K562 (cell line): ENCODE data around the gene PDZK1IP1. TPM values are rescaled to one million over a fixed set of nuclear protein-coding genes. Genes with fewer than 3 reads are reported as not detected.

Experiments
- CBFA2T3 ChIP-seq: fragments of 450-650 bp; IDR thresholded peaks from 2 replicates; pipeline ENCODE4 v1.6.1; 2017
- KLF10 ChIP-seq: fragments of 250-450 bp; sonication (Bioruptor Pico); IDR thresholded peaks from 2 replicates; pipeline ENCODE4 v1.6.1; 2021; ENCODE audit warnings: matching md5 sums
- LCOR ChIP-seq: sonication (generic); formaldehyde crosslinking; IDR thresholded peaks from 2 replicates; pipeline ENCODE4 v1.8.0; 2022; ENCODE audit warnings: mild to moderate bottlenecking, missing genetic modification reagents
- TCF7 ChIP-seq: sonication (generic); IDR thresholded peaks from 2 replicates; pipeline ENCODE4 v1.6.1; 2016; ENCODE audit warnings: antibody characterized with exemption, borderline replicate concordance
- TRIM24 ChIP-seq, 2 experiments: fragments of 450-650 bp; IDR thresholded peaks; 2 replicates each; pipeline ENCODE4 v1.6.1; 2016
- ZNF347 ChIP-seq: fragments of 450-650 bp; formaldehyde crosslinking; IDR thresholded peaks from 2 replicates; pipeline ENCODE4 v1.4.0; 2020; ENCODE audit warnings: low read depth, mild to moderate bottlenecking, moderate library complexity
- ZNF766 ChIP-seq: fragments of 200-800 bp; sonication (Bioruptor generic); conservative IDR thresholded peaks from 2 replicates; pipeline ENCODE4 v1.6.1; 2016; ENCODE audit warnings: missing genetic modification characterization, missing compliant biosample characterization
- polyA plus RNA-seq, 8 experiments: library from polyadenylated mRNA; depleted of rRNA in 4 of 8; stranded (reverse) in 5 of 8; unstranded in 3 of 8; fragments of >200 nt; fragmentation: Nextera tagmentation in 2 of 8; fragmentation: Illumina TruSeq in 1 of 8; extraction: Ambion mirVana in 2 of 8; extraction: Trizol in 1 of 8; gene quantifications; 2 replicates each; pipeline versions ENCODE4 v1.2.1 to v1.2.3, GENCODE V29; 2011 to 2014; ENCODE audit warnings: inconsistent platforms in 1 of 8, missing spikeins in 1 of 8
- total RNA-seq, 7 experiments: library from RNA; depleted of rRNA in 6 of 7; stranded (reverse); fragments of >200 nt in 6 of 7; fragmentation: Illumina TruSeq in 2 of 7; extraction: Trizol in 2 of 7; gene quantifications; 2 replicates each; pipeline versions ENCODE4 v1.2.1 to v1.2.3, GENCODE V29; 2011 to 2021; ENCODE audit warnings: low replicate concordance in 1 of 7
- TF ChIP-seq, protein P1 (sequence below): fragments of 450-650 bp; IDR thresholded peaks from 2 replicates; pipeline ENCODE4 v1.6.1; 2016; ENCODE audit warnings: mild to moderate bottlenecking, moderate library complexity
- TF ChIP-seq, protein P2 (sequence below): IDR thresholded peaks from 2 replicates; pipeline ENCODE4 v1.6.1; 2012; ENCODE audit warnings: low read depth, low read length, improper control_type of control experiment, borderline replicate concordance
- TF ChIP-seq, protein P3 (sequence below): fragments of 450-650 bp; IDR thresholded peaks from 2 replicates; pipeline ENCODE4 v1.6.1; 2018; ENCODE audit not compliant: partially characterized antibody

PDZK1IP1 gene
- total and polyA plus RNA-seq, 9 of the 15 experiments (the other 6 are each of a cell fraction or from before 2014, with no cell fraction given), result 0.17 to 0.68 (median 0.53) TPM; not detected in 2

DNA sequence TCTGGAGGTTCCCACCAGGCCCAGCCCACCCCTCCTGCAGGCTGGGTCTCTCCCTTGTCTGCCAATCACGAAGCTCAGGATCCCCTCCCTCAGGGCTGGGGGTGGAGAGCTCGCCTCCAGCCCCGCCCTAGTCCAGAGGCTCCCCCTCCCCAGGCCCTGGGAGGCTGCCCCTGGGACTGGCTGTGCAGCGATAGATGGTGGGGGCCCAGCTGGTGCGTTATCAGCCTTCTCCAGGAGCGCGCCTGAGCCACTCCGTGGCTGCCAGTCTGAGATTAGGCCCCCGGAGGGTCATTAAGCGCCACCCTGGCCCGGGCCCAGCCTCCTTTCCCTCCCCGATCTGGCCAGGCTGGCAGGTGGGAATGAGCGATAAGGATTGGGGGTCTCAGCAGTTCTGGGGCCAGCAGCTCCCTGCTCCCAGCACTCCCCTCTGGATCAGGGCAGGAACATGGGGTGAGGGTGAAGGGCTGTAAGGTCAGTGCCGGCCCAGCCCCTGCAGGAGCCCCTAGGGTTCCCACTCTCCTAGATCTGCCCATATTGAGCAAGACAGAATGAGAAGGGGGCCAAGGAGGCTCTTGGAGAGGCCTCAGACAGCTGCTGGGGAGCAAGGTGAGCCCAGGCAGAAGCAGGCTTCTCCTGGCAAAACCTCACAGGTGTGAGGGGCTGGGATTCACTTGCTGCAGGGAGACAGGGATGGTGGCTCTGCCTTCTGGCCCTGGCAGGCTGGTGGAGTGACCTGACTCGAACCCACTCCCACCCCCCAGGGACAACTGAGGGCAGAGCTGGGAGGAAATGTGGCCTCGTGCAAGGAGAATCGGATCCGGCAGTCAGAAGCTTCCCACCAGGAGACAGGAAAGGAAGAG, 8.5 kb downstream of the PDZK1IP1 start (continued):
- TF ChIP-seq, protein P1, sequence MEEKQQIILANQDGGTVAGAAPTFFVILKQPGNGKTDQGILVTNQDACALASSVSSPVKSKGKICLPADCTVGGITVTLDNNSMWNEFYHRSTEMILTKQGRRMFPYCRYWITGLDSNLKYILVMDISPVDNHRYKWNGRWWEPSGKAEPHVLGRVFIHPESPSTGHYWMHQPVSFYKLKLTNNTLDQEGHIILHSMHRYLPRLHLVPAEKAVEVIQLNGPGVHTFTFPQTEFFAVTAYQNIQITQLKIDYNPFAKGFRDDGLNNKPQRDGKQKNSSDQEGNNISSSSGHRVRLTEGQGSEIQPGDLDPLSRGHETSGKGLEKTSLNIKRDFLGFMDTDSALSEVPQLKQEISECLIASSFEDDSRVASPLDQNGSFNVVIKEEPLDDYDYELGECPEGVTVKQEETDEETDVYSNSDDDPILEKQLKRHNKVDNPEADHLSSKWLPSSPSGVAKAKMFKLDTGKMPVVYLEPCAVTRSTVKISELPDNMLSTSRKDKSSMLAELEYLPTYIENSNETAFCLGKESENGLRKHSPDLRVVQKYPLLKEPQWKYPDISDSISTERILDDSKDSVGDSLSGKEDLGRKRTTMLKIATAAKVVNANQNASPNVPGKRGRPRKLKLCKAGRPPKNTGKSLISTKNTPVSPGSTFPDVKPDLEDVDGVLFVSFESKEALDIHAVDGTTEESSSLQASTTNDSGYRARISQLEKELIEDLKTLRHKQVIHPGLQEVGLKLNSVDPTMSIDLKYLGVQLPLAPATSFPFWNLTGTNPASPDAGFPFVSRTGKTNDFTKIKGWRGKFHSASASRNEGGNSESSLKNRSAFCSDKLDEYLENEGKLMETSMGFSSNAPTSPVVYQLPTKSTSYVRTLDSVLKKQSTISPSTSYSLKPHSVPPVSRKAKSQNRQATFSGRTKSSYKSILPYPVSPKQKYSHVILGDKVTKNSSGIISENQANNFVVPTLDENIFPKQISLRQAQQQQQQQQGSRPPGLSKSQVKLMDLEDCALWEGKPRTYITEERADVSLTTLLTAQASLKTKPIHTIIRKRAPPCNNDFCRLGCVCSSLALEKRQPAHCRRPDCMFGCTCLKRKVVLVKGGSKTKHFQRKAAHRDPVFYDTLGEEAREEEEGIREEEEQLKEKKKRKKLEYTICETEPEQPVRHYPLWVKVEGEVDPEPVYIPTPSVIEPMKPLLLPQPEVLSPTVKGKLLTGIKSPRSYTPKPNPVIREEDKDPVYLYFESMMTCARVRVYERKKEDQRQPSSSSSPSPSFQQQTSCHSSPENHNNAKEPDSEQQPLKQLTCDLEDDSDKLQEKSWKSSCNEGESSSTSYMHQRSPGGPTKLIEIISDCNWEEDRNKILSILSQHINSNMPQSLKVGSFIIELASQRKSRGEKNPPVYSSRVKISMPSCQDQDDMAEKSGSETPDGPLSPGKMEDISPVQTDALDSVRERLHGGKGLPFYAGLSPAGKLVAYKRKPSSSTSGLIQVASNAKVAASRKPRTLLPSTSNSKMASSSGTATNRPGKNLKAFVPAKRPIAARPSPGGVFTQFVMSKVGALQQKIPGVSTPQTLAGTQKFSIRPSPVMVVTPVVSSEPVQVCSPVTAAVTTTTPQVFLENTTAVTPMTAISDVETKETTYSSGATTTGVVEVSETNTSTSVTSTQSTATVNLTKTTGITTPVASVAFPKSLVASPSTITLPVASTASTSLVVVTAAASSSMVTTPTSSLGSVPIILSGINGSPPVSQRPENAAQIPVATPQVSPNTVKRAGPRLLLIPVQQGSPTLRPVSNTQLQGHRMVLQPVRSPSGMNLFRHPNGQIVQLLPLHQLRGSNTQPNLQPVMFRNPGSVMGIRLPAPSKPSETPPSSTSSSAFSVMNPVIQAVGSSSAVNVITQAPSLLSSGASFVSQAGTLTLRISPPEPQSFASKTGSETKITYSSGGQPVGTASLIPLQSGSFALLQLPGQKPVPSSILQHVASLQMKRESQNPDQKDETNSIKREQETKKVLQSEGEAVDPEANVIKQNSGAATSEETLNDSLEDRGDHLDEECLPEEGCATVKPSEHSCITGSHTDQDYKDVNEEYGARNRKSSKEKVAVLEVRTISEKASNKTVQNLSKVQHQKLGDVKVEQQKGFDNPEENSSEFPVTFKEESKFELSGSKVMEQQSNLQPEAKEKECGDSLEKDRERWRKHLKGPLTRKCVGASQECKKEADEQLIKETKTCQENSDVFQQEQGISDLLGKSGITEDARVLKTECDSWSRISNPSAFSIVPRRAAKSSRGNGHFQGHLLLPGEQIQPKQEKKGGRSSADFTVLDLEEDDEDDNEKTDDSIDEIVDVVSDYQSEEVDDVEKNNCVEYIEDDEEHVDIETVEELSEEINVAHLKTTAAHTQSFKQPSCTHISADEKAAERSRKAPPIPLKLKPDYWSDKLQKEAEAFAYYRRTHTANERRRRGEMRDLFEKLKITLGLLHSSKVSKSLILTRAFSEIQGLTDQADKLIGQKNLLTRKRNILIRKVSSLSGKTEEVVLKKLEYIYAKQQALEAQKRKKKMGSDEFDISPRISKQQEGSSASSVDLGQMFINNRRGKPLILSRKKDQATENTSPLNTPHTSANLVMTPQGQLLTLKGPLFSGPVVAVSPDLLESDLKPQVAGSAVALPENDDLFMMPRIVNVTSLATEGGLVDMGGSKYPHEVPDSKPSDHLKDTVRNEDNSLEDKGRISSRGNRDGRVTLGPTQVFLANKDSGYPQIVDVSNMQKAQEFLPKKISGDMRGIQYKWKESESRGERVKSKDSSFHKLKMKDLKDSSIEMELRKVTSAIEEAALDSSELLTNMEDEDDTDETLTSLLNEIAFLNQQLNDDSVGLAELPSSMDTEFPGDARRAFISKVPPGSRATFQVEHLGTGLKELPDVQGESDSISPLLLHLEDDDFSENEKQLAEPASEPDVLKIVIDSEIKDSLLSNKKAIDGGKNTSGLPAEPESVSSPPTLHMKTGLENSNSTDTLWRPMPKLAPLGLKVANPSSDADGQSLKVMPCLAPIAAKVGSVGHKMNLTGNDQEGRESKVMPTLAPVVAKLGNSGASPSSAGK, result no peak; the same call in 1 of the 2 replicates
- TF ChIP-seq ZNF766 (CRISPR knock-in tag), result peak; percentile 99
- peak; percentile 100 for TF ChIP-seq CBFA2T3
- TF ChIP-seq, protein P2, sequence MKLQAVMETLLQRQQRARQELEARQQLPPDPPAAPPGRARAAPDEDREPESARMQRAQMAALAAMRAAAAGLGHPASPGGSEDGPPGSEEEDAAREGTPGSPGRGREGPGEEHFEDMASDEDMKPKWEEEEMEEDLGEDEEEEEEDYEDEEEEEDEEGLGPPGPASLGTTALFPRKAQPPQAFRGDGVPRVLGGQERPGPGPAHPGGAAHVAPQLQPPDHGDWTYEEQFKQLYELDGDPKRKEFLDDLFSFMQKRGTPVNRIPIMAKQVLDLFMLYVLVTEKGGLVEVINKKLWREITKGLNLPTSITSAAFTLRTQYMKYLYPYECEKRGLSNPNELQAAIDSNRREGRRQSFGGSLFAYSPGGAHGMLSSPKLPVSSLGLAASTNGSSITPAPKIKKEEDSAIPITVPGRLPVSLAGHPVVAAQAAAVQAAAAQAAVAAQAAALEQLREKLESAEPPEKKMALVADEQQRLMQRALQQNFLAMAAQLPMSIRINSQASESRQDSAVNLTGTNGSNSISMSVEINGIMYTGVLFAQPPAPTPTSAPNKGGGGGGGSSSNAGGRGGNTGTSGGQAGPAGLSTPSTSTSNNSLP, result no peak
- peak; percentile 100 for TF ChIP-seq TRIM24 (IDR thresholded peaks at IDR 0.05)
- TF ChIP-seq KLF10 (CRISPR knock-in tag), result no peak
- TF ChIP-seq, protein P3, sequence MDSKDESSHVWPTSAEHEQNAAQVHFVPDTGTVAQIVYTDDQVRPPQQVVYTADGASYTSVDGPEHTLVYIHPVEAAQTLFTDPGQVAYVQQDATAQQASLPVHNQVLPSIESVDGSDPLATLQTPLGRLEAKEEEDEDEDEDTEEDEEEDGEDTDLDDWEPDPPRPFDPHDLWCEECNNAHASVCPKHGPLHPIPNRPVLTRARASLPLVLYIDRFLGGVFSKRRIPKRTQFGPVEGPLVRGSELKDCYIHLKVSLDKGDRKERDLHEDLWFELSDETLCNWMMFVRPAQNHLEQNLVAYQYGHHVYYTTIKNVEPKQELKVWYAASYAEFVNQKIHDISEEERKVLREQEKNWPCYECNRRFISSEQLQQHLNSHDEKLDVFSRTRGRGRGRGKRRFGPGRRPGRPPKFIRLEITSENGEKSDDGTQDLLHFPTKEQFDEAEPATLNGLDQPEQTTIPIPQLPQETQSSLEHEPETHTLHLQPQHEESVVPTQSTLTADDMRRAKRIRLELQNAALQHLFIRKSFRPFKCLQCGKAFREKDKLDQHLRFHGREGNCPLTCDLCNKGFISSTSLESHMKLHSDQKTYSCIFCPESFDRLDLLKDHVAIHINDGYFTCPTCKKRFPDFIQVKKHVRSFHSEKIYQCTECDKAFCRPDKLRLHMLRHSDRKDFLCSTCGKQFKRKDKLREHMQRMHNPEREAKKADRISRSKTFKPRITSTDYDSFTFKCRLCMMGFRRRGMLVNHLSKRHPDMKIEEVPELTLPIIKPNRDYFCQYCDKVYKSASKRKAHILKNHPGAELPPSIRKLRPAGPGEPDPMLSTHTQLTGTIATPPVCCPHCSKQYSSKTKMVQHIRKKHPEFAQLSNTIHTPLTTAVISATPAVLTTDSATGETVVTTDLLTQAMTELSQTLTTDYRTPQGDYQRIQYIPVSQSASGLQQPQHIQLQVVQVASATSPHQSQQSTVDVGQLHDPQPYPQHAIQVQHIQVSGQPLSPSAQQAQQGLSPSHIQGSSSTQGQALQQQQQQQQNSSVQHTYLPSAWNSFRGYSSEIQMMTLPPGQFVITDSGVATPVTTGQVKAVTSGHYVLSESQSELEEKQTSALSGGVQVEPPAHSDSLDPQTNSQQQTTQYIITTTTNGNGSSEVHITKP, result no peak
- no peak for TF ChIP-seq ZNF347
- TF ChIP-seq LCOR (CRISPR knock-in tag), result peak; percentile 99
- TF ChIP-seq TCF7, result peak; percentile 92
